HG03342 (cell line): ENCODE measurements around the gene SPI1.
A peak's percentile ranks its signal among the peaks of the same experiment; 100 is the strongest.

Experiments
- ATAC-seq: cut with Tn5 transposase; IDR thresholded peaks from one replicate; pipeline ENCODE4 v1.9.1; 2021; ENCODE audit warnings: mild to moderate bottlenecking, moderate library complexity; ENCODE audit not compliant: unreplicated experiment

The SPI1 gene

DNA sequence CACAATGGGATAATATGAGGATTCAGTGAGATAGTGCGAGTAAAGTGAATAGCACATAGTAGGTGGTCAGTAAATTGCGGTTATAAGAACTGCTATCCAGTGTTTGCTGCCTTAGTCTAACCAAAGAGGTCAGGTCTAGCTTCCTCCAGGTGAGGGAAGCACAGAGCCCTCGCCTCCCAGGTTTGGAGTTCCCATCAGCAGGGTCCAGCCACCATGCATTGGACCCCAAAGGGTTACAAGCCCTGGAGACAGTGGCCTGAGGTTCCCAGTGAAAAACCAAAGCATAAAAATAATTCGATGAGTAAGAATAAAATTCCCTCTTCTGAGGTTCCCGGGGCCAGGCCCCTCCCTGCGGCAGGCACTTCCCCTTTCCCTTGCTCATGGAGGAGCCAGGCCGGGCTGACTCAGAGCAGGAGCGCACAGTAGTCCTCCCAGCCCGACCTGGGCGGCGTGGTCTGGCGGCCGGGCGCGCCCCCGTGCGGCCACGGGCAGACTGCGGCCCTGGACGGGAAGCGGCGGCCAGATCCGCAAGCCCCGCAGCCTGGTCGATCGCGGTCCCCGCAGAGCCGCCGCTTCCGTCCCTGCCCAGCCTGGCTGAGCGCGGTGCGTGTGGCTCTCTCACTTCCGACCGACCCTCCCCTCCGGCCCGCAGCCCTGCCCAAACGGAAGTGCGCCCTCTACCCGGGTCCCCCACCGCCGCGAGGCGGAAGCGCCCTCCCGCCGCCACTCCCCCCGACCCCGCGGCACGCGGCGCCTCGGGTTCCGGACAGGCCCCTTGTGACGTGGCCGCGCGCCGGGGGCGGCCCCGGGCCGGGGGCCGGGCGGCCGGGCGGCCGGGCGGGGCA is 29.6 kb upstream of the SPI1 start, which contains the start of gene SLC39A13:
Gene SLC39A13, plus strand, starts transcription at position 845 of the 845 bp plus-strand sequence. CDS start 1,505 bp downstream, outside the sequence.
- ATAC-seq = peak; percentile 78

DNA sequence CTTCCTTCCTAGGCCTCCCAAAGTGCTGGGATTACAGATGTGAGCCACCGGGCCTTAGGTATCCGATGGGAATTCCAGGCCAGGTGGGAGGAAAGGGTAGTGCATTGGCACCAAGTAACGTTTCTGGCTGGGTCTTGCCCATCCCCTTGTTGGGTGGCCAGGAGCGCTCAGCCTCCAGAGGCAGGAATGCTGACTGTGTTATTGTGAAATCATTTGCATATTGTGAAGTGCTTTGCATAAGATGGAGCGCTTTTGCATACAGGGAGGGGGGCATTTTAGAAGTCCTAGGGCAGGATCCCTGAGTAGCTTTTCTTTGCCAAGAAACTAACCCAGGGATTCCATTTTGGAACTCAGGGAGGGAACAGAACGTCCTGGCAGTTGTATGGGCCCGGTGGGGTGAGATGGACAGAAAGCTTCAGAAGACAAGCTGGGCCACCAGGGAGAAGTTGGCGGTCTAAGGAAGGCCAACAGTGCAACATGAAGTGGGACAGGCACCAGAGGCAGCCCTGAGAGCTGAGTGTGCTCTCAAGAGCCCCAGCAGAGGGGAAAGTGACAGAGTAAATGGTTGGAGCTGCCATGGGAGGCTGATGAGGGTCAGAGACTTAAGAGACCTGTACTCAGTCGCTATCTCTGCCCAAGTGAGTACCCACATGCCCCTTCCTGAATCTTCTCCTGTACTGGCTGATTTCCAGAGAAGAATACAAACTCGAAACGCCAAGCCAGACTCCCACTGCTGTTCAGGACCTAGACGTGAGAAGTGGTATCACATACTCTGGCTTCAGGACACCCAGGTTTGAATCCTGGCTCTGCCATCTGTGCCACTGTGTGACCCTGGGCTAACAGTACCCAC is 28.8 kb upstream of the SPI1 start:
- no peak for ATAC-seq

DNA sequence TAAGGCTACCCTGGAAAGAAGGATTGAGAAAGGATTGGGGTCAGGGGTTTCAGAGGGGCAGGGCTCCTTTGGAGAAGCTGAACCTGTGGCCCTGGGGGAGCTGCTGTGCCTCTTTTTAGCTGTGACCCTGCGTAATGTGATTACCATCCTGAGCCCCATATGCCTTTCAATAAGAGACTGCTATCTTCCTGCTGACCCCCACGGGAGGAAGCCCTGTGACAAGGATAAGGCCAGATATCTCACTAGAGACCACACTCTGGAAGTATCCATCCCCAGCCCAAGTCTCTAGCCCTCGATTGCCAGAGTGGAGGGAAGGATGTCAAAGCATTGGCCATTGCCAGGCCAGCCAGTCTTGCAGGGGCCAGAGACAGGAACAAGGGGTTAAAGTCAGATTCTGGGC is 25.2 kb upstream of the SPI1 start:
- no peak for ATAC-seq

DNA sequence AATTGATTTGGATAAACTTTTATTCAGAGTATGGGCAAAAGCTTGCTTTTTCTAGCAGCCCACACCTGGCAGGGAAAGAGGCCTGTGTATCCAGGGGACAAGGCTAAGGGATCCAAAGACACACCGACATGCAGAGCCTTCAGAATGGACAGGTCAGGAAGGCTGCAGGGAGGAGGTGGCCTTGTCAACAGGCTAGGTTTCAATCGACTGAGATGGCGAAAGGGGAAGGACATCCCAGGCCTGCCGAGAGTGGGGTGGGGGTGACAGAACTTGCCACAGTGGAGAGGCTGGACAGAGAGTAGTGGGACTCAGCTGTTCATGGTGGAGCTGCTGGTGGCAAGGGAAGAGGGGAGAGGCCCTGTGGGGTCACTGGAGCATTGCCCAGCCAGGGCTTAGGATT is 24.8 kb upstream of the SPI1 start:
- no peak for ATAC-seq

DNA sequence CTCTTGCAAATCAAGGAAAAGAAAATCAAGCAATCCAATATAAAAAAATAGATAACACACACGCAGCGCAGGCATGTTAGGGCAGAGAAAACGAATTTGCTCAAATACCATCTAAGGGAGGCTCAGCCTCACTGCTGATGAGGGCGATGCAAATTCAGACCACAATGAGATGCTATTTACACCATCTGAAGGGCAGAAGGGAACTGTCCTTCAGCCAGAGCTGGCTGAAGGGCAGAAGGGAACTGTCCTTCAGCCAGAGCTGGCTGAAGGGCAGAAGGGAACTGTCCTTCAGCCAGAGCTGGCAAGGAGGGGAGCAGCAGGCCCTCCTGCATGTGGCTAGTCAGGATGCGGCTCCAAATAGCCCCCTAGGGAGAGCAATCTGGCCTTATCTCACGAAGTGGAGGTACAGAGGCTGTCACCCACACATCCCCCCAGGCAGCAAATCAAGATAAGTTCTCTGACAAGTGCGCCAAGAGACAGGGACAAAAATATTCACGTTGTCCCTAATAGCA is 22.5 kb upstream of the SPI1 start:
- peak; percentile 72 for ATAC-seq

DNA sequence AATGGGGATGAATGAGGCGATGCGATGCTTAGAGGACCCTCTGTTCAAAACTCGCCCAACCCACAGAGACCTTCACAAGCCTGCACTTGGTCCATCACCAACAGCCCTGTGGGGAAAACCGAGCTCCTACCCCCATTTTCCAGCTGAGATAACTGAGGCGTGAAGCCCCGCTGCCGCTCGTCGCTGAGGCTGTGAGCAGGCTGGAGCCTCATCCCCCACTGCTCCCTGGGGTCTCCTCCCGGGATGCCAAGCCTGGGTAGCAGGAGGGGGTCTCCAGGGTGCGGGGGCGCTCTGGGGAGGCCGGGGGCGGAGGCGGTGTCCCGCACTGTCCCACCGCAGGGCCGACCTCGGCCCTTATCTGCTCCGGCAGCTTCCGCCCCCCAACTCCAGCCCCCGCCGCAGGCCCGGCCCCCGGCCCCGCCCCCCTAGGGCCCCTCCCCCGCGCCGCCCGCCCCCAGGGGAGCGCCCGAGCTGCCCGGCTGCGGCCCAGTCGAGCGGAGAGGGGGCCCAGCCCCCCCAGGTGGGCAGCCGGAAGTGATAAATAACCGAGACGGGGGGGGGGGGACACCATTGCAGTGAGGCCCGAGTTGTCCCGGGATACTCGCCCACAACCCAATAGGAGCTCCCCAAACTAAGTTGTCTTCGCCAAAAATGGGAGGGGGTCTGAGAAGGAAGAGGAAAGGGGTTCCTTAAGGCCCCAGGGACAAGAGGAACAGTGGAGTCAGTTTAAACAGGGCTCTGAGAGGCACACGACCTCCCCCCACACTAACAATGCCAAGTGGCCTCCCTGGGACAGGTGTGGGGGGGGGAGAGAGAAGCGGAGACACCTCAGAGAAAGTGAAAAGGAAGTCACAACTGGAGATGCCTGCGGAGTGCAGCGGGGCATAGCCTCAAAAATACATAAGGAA is 21.8 kb upstream of the SPI1 start:
- ATAC-seq = peak; percentile 41

DNA sequence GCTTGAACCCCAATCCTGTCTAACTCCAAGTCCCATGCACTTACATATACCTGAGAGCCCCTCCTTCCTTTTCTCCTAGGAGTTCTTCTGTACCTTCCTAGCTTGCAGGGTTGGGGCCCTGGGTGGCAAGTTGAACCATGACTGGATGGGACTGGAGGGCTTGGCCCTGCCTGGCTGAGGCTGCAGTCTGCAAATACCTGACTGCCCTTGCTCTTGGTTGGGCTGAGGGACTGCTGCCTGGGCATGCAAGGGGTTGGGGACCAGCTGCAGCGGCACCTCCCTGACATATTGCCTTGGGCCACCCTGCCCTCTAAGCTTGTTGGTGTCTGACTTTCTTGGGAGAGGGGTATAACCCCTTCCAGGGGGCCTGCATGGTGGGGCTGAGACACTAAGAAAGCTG is 20.2 kb upstream of the SPI1 start:
- no peak for ATAC-seq

DNA sequence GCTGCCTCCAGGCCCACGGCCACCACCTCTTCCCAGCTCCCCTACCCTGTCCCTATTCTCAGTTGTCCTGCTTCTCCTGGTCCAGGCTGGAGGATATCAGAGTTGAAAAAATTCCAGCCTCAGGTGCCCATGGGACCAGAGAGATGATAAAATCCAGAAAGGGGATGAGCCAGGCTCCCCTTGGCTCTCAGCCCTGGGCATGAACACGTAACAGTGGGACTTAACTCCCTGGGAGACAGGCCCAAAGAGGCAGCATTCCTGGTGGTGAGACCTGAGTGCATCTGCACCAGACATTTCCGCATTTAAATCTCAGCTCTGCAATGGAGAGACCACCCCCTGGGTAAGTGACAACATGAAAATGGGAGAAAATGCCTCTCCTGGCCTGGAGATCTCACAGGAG is 19.7 kb upstream of the SPI1 start:
- no peak for ATAC-seq

DNA sequence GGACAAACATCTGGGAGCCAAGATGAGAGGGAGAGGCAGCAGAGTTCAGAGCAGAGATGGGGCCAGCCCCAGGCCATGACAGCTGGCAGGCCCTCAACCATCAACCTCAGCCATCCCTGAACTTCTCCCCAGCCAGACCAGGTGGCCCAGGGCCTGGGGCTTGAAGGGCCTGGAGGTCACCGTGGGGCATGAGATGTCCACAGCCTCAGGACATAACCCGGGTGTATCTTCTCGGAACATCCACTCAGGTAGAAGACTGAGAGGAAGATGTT is 17.6 kb upstream of the SPI1 start:
- ATAC-seq = no peak

DNA sequence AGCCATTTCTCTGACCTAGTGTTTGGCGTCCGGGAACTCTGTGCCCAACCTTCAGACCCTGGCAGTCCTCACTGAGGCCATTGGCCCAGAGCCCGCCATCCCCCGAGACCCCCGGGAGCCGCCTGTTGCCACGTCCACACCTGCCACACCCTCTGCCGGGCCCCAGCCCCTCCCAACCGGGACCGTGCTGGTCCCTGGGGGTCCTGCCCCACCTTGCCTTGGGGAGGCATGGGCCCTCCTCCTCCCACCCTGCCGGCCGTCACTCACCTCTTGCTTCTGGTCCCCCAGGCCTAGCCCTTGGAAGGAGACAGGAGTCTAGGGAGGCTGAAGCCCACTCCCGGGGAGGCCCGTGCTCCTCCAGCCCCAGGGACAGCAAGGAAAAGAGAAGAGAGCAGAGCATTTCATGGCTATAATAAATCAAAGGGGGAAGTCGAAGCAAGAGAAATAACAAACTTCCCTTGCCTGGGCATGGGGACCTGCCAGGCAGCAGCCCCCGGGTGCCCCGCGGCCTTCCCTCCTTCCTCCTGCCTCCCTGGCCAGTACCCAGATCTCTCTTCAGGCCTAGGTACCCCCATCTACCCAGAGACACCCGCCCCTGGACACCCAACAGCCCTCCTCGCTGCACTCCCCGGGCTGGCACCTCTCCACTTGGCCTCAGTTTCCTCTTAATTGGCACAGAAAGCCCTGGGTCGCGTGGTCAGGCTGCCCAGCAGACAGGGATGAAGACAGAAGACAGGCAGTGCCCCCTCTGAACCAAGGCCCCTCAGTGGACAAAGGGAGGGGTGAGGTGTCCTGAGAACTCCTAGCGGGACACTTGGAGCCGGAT is 17.1 kb upstream of the SPI1 start:
- no peak for ATAC-seq

DNA sequence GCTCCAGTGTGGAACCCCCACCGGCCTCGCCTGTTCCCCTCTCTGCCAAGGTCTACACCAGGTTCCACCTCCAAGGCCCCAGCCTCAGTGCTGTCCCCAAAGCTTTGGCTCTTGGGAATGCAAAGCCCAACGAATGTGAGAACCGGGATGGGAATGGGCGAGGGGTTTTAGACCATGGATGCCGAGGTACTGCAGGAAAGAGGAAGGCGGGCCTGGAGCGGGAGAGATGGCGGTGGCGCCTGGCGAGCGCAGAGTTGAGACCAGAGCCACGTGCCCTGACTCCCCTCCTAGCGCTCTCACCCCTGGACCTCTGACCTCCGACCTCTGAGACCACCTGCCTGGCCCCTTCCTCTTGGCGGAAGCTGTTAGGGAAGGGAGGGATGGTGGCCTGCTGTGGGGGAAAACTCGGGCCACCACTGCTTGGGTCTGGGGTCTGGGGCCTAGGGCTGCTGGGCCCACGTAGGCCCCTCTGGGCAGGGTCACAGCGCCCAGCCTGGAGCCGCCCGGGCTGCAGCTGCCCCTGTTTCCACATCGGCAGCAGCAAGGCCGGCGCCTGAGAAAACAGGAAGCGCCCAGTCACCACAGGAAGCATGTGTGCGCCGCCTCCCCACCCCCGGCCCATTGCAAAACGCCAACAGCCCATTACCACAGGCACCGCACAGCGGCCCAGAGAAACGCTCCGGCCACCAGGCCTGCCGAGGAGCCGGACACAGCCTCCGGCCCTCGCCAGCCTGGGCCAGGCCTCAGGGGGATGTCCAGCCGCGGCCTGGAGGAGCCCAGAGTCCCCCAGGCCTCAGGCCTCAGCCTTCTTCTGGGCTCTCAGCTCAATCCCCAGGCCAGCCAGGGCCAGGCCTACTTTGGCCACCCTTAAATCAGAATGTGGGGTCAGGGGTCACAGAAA is 16.2 kb upstream of the SPI1 start:
- peak; percentile 70 for ATAC-seq

DNA sequence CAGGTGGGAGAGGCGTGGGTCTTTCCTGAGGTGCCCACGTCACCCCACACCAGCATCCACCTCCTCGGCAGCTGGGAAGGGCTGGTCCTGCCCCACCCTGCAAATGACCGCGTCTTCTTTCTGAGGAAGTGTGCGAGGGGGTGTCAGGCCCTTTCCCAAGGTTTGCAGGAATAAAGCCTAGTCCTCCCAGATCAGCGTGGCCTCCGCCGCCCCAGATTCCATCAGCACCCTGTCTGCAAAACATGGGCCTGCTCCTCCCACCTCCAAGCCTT is 15.6 kb upstream of the SPI1 start:
- ATAC-seq = no peak

DNA sequence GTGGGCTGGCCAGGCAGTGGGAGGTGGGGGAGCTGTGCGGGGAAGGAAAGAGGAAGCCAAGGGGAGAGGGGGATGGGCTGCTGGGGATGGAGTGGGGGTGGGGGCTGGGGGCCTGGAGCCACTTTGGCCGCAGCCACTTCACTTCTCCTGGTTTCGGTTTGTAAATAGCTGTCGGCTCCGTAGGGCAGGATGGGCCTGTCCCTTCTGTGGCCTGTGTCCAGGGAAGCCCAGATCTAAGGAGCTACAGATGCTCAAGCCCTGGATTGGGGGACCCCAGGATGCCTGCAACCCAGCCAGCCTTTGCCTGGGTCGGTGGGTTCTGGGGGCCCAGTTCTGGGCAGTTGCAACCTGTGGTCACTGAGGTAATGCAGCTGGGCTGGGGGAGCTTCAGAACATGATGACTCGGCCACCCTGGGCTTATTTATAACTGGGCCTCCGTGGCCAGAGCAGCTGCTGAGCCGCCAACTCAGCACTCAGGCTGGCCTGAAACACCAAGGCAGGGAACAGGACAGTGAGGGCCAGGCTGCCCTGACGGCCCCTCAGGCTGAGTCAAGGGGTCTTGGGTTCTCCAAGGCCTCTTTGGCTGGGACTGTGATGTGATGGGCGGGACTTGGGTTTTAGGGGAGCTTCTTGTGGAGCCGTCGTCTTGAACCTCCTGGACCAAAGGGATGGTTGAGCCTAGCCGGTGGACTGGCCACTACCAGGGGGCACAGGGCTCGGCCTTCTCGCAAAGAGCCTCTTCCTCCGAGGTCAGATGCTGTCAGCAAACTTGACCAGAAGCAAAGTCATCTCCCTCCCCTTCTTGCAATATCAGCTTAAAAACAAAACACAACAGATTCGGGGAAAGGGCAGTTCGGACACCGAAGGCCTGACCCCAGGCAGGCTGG is 15.1 kb upstream of the SPI1 start:
- no peak for ATAC-seq

DNA sequence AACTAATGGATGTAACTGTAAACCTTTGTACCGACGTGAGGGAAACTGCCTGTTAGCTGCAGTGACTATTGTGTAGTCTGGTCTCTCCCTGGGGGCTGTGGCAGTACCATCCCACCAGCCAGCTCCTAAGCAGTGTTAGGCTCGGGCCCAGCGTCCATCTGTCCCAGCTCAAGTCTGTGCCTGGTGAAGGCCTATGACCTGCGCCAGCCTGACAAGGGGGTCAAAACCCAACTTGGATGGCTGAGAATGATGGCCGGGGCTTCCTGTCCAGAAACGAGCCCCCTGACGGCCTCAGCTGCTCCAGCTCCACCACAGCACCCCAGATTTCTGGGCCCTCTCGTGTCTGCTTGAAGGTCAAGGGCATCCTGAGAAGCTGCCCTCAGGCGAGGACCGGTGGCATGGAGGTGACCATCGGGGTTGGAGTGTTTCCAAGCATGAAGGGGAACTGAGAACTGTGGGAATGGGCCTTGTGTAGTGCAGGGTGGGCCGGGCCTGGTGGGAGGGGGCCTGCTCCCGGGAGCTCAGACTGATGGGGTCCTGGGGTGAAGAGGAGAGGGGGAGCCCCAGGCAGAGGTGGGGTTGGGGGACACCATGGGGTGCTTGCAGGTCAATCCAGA is 14.3 kb upstream of the SPI1 start:
- no peak for ATAC-seq

DNA sequence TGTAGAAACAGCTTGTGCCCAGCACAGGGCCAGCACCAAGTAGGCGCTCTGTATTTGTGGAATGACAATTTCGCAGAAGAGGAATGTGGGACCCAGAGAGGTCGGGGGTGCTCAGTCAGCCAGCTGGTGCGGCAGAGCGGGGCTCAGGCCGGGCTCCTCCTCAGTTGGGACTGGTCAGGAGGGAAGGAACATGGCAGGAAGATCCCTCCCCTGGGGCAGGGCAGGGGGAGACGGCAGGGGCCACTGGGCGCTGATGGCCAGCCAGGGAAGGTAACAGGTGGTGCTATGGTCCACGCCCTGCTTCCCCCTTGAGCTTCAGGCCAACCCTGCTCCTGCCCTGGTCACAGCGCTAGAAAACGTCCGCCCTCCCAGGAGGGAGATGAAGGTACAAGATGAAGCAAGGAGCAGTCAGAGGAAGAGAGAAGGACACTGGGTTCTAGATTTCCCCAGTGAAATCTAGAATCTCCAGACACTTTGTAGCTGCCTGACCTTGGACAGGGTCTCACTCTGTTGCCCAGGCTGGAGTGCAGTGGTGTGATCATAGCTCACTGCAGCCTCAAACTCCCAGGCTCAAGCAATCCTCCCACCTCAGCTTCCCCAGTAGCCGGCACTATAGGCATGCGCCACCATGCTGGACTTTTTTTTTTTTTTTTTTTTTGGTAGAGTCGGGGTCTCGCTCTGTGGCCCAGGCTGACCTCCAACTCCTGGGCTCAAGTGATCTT is 13.5 kb upstream of the SPI1 start:
- ATAC-seq = no peak

DNA sequence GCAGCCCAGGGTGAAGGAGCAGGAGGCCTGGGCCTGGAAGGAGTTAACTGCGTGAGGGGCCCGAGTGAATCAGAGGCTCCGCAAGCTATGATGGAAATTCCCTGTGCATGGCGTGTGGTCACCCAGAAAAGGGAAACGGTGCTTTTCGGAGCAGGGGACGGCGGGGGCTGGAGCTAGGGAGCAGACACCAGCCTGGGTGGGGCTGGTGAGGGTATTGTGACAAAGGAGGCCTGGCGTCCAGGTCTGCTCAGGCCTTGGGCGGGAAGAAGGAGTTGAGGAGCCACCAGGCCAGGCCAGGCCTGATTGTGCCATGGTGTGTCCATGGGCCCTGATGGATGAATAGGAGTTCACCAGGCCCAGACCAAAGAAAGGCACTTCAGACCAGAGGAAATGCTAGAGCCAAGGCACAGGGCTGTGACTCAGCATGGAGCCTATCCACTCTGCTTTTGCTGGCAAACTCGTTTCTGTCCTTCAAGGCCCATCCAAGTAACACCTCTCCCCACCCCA is 12.8 kb upstream of the SPI1 start:
- no peak for ATAC-seq

DNA sequence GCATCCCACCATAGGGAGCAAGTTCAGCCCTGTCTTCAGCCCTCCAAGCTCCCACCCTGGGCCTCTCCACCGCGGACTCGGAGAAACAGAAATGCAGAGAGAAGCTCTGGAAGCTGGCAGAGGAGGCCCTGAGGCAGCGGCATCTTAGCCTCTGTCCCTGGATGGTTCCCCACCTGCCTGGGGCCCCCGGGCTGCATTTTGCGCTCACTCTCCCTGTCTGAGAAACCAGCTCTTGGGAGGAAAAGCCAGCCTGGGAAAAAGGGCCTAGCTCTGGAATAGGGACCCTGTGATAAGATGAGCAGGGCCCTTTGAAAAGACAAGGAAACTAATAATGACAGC is 12.0 kb upstream of the SPI1 start:
- ATAC-seq = no peak
